HL-60 (cell line): ENCODE data around the gene HTR6.
"Not testable (repeated sequence)": the region's sequence is repeated elsewhere in the genome, so short reads cannot be mapped to it uniquely, and the experiment has no call there.

ENCODE experiments used
- DNase-seq, 2 experiments: peaks; one replicate each; pipeline ENCODE4 v3.0.0-alpha.2; 2010 to 2020; ENCODE audit warnings: low read depth in 1 of 2, low spot score in 1 of 2
- H3K27ac ChIP-seq: fragments of 250-450 bp; sonication (Bioruptor Pico); replicated peaks from 2 replicates; pipeline ENCODE4 v1.5.1; 2020; ENCODE audit warnings: mild to moderate bottlenecking, moderate library complexity
- H3K27me3 ChIP-seq: fragments of 250-450 bp; sonication (Bioruptor Pico); 2 replicates; pipeline ENCODE4 v1.5.1; 2021; ENCODE audit warnings: mild to moderate bottlenecking, moderate library complexity; ENCODE audit not compliant: insufficient read depth, poor library complexity, severe bottlenecking
- H3K4me3 ChIP-seq: replicated peaks from 2 replicates; pipeline ENCODE4 v1.5.1; 2011; ENCODE audit warnings: mild to moderate bottlenecking, control low read depth, low read length; ENCODE audit not compliant: insufficient read depth
- GABPA ChIP-seq: IDR thresholded peaks from 2 replicates; pipeline ENCODE4 v1.6.1; 2012; ENCODE audit warnings: low read depth
- POLR2AphosphoS5 ChIP-seq: IDR thresholded peaks from 2 replicates; pipeline ENCODE4 v1.6.1; 2012; ENCODE audit warnings: low read depth
- SPI1 ChIP-seq: IDR thresholded peaks from 2 replicates; pipeline ENCODE4 v1.6.1; 2012; ENCODE audit warnings: low read depth, mild to moderate bottlenecking, borderline replicate concordance
- TF ChIP-seq, protein P1 (sequence below): IDR thresholded peaks from one replicate; pipeline ENCODE4 v1.5.1; 2011; ENCODE audit warnings: low read length, control low read depth, inconsistent platforms; ENCODE audit not compliant: insufficient read depth
- TF ChIP-seq, protein P2 (sequence below): IDR thresholded peaks from 2 replicates; pipeline ENCODE4 v1.6.1; 2012; ENCODE audit warnings: low read depth; ENCODE audit not compliant: insufficient replicate concordance

Gene HTR6

DNA sequence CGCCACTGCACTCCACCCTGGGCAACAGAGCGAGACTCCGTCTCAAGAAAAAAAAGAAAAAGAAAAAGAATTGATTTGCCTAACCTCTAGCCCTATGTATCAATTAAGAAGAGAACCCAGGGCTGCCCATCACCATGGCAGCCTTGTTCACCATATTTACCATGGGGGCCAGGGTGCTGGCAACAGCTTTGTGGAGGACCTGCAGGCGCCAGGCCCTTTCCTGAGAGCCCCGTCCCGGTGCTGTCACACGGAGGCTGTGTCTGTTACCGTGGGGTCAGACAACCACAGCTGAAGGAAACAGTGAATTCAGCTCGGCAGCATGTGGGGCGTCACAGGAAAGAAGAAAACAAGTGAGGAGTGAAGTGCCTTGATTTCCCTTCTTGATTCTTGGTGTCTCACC, 27.1 kb upstream of the HTR6 start:
- DNase-seq: no peak
- Histone ChIP-seq H3K4me3 (no peak overlapping the region), H3K27me3 (no peaks in the 10 kb centered on the region), H3K27ac (no peak overlapping the region)
- TF ChIP-seq, protein P1, sequence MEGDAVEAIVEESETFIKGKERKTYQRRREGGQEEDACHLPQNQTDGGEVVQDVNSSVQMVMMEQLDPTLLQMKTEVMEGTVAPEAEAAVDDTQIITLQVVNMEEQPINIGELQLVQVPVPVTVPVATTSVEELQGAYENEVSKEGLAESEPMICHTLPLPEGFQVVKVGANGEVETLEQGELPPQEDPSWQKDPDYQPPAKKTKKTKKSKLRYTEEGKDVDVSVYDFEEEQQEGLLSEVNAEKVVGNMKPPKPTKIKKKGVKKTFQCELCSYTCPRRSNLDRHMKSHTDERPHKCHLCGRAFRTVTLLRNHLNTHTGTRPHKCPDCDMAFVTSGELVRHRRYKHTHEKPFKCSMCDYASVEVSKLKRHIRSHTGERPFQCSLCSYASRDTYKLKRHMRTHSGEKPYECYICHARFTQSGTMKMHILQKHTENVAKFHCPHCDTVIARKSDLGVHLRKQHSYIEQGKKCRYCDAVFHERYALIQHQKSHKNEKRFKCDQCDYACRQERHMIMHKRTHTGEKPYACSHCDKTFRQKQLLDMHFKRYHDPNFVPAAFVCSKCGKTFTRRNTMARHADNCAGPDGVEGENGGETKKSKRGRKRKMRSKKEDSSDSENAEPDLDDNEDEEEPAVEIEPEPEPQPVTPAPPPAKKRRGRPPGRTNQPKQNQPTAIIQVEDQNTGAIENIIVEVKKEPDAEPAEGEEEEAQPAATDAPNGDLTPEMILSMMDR: no peak
- TF ChIP-seq GABPA (no peak), POLR2AphosphoS5 (no peak), SPI1 (no peak)
- TF ChIP-seq, protein P2, sequence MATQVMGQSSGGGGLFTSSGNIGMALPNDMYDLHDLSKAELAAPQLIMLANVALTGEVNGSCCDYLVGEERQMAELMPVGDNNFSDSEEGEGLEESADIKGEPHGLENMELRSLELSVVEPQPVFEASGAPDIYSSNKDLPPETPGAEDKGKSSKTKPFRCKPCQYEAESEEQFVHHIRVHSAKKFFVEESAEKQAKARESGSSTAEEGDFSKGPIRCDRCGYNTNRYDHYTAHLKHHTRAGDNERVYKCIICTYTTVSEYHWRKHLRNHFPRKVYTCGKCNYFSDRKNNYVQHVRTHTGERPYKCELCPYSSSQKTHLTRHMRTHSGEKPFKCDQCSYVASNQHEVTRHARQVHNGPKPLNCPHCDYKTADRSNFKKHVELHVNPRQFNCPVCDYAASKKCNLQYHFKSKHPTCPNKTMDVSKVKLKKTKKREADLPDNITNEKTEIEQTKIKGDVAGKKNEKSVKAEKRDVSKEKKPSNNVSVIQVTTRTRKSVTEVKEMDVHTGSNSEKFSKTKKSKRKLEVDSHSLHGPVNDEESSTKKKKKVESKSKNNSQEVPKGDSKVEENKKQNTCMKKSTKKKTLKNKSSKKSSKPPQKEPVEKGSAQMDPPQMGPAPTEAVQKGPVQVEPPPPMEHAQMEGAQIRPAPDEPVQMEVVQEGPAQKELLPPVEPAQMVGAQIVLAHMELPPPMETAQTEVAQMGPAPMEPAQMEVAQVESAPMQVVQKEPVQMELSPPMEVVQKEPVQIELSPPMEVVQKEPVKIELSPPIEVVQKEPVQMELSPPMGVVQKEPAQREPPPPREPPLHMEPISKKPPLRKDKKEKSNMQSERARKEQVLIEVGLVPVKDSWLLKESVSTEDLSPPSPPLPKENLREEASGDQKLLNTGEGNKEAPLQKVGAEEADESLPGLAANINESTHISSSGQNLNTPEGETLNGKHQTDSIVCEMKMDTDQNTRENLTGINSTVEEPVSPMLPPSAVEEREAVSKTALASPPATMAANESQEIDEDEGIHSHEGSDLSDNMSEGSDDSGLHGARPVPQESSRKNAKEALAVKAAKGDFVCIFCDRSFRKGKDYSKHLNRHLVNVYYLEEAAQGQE: no peak

DNA sequence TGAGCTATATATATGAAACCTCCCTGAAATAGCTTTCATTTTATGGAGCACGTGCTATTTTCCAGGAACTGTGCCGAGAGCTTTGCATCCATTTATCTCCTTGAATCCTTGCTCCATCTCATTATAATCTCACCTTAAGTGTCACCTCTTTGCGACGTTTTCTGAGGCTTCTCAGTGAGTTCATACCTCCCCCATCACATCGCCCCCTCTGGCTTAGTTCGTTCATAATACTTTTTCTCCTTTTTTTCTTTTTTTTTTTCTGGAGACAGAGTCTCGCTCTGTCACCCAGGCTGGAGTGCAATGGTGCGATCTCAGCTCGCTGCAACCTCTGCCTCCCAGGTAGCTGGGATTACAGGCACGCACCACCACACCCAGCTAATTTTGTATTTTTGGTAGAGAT, 25.4 kb upstream of the HTR6 start:
- H3K27ac ChIP-seq, DNase-seq, H3K27me3 ChIP-seq: not testable (repeated sequence)

GRCh38 chr1:19639999-19640362, 24.7 kb upstream of the HTR6 start:
- no peak overlapping the region for H3K27ac ChIP-seq
- TF ChIP-seq, protein P2: no peak
- TF ChIP-seq POLR2AphosphoS5 (no peak), GABPA (no peak), SPI1 (no peak)
- TF ChIP-seq, protein P1: no peak
- no peak for DNase-seq
- H3K27me3 ChIP-seq: peaks cover 11% of the 10 kb centered on the region
- H3K4me3 ChIP-seq: no peak overlapping the region

More for the DNA sequence above, 25.4 kb upstream of the HTR6 start:
- H3K4me3 ChIP-seq: not testable (repeated sequence)

- H3K27ac ChIP-seq: no peak overlapping the region
- DNase-seq: no peak
- H3K4me3 ChIP-seq: no peak overlapping the region
- TF ChIP-seq, protein P1: no peak
- TF ChIP-seq GABPA (no peak), SPI1 (no peak), POLR2AphosphoS5 (no peak)
- TF ChIP-seq, protein P2: no peak
- peaks cover 18% of the 10 kb centered on the region for H3K27me3 ChIP-seq
Measured at GRCh38 chr1:19640363-19641316, 24.0 kb upstream of the HTR6 start.
